H1 (cell line): ENCODE measurements around the gene FKTN.

Experiments used
- CREB1 ChIP-seq: IDR thresholded peaks from 2 replicates; pipeline ENCODE4 v1.6.1; 2012; ENCODE audit warnings: inconsistent platforms
- CTCF ChIP-seq, 3 experiments: IDR thresholded peaks; 1 replicate in 2 of 3; 2 replicates in 1 of 3; pipeline versions ENCODE4 v1.5.1 to v1.6.1; 2011; ENCODE audit warnings: low read length in 3 of 3, mild to moderate bottlenecking in 3 of 3, inconsistent platforms in 2 of 3, low read depth in 1 of 3, moderate library complexity in 1 of 3; ENCODE audit not compliant: insufficient read depth in 1 of 3; ENCODE audit errors: control extremely low read depth in 1 of 3
- E2F6 ChIP-seq: IDR thresholded peaks from 2 replicates; pipeline ENCODE4 v1.6.1; 2012; ENCODE audit warnings: inconsistent platforms
- EZH2 ChIP-seq: fragments of 200-600 bp; sonication (generic); IDR thresholded peaks from 2 replicates; pipeline ENCODE4 v1.7.1; 2012; ENCODE audit warnings: low read depth, mild to moderate bottlenecking, moderate library complexity, low read length, inconsistent platforms; ENCODE audit not compliant: severe bottlenecking
- JUND ChIP-seq: IDR thresholded peaks from 2 replicates; pipeline ENCODE4 v1.6.1; 2011; ENCODE audit warnings: mild to moderate bottlenecking, improper control_type of control experiment, low read length
- POLR2AphosphoS5 ChIP-seq: IDR thresholded peaks from 2 replicates; pipeline ENCODE4 v1.6.1; 2011; ENCODE audit warnings: low read depth, low read length
- RBBP5 ChIP-seq: IDR thresholded peaks from 2 replicates; pipeline ENCODE4 v1.7.1; 2012; ENCODE audit warnings: low read depth, mild to moderate bottlenecking, inconsistent platforms, low read length, moderate library complexity, borderline replicate concordance
- TF ChIP-seq, protein P1 (sequence below): IDR thresholded peaks from 2 replicates; pipeline ENCODE4 v1.6.1; 2011; ENCODE audit warnings: low read length, improper control_type of control experiment

- TF ChIP-seq CREB1 (no peak), CTCF (IDR thresholded peaks at IDR 0.05; ENCODE audit: control extremely low read depth in 1 of 3, insufficient read depth in 1 of 3, low read depth in 1 of 3, low read length in 3 of 3) (no peak), EZH2 (no peak), JUND (no peak), E2F6 (no peak), POLR2AphosphoS5 (no peak), RBBP5 (no peak)
- TF ChIP-seq, protein P1, sequence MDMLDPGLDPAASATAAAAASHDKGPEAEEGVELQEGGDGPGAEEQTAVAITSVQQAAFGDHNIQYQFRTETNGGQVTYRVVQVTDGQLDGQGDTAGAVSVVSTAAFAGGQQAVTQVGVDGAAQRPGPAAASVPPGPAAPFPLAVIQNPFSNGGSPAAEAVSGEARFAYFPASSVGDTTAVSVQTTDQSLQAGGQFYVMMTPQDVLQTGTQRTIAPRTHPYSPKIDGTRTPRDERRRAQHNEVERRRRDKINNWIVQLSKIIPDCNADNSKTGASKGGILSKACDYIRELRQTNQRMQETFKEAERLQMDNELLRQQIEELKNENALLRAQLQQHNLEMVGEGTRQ = no peak
Observed at GRCh38 chr9:105672711-105673234, 114.8 kb downstream of the FKTN start.
